Liver (tissue), 9 donors: ENCODE data around the gene PPP6C. TPM values are rescaled to one million over a fixed set of nuclear protein-coding genes. Genes with fewer than 3 reads are reported as not detected.

Experiments used
- DNase-seq: peaks from one replicate; pipeline ENCODE4 v3.0.0-alpha.2; 2017; ENCODE audit warnings: low spot score
- H3K27ac ChIP-seq, 2 donors: one replicate each; pipeline ENCODE4 v1.7.0; 2013; ENCODE audit warnings: inconsistent platforms in 2 of 2, low read length in 2 of 2, control low read depth in 1 of 2, low read depth in 1 of 2, mild to moderate bottlenecking in 1 of 2
- H3K27me3 ChIP-seq, 4 donors: one replicate each; pipeline versions ENCODE4 v1.6.1 to v1.7.0; 2013; ENCODE audit warnings: low read length in 3 of 4, inconsistent platforms in 1 of 4, mild to moderate bottlenecking in 1 of 4, moderate library complexity in 1 of 4; ENCODE audit not compliant: control insufficient read depth in 4 of 4, insufficient read depth in 4 of 4
- H3K36me3 ChIP-seq, 4 donors: one replicate each; pipeline versions ENCODE4 v1.6.1 to v1.7.0; 2013; ENCODE audit warnings: low read length in 3 of 4, mild to moderate bottlenecking in 3 of 4, low read depth in 1 of 4, moderate library complexity in 1 of 4; ENCODE audit not compliant: control insufficient read depth in 4 of 4, insufficient read depth in 3 of 4
- H3K4me1 ChIP-seq, 4 donors: one replicate each; pipeline versions ENCODE4 v1.6.1 to v1.7.0; 2013; ENCODE audit warnings: low read length in 3 of 4, mild to moderate bottlenecking in 3 of 4, moderate library complexity in 1 of 4; ENCODE audit not compliant: control insufficient read depth in 4 of 4, insufficient read depth in 4 of 4
- H3K4me3 ChIP-seq, 3 donors: one replicate each; pipeline versions ENCODE4 v1.6.1 to v1.7.0; 2013; ENCODE audit warnings: low read length in 3 of 3, control low read depth in 1 of 3, low read depth in 1 of 3, mild to moderate bottlenecking in 1 of 3
- H3K9ac ChIP-seq, 2 donors: one replicate each; pipeline ENCODE4 v1.7.0; 2013; ENCODE audit warnings: low read length in 2 of 2, mild to moderate bottlenecking in 2 of 2, moderate library complexity in 2 of 2, control low read depth in 1 of 2, low read depth in 1 of 2
- H3K9me3 ChIP-seq, 4 donors: one replicate each; pipeline versions ENCODE4 v1.6.1 to v1.7.0; 2013; ENCODE audit warnings: low read length in 3 of 4; ENCODE audit not compliant: control insufficient read depth in 4 of 4
- ATF3 ChIP-seq: IDR thresholded peaks from 2 replicates; pipeline ENCODE4 v1.6.1; 2016; ENCODE audit warnings: antibody characterized with exemption
- CTCF ChIP-seq: fragments of 150-350 bp; IDR thresholded peaks from 2 replicates; pipeline ENCODE4 v1.5.1; 2017; ENCODE audit warnings: improper control_type of control experiment, low read depth, low read length; ENCODE audit not compliant: missing input control
- EGR1 ChIP-seq, 2 donors: IDR thresholded peaks; 2 replicates each; pipeline ENCODE4 v1.6.1; 2016 to 2018; ENCODE audit warnings: antibody characterized with exemption in 2 of 2, low read depth in 2 of 2
- FOXA1 ChIP-seq: IDR thresholded peaks from 2 replicates; pipeline ENCODE4 v1.6.1; 2016; ENCODE audit warnings: antibody characterized with exemption
- FOXA2 ChIP-seq: IDR thresholded peaks from 2 replicates; pipeline ENCODE4 v1.6.1; 2016; ENCODE audit warnings: antibody characterized with exemption
- GABPA ChIP-seq, 2 donors: IDR thresholded peaks in 1 of 2; conservative IDR thresholded peaks in 1 of 2; 2 replicates each; pipeline ENCODE4 v1.6.1; 2016; ENCODE audit warnings: antibody characterized with exemption in 2 of 2, mild to moderate bottlenecking in 1 of 2, moderate library complexity in 1 of 2
- HNF4A ChIP-seq, 2 donors: conservative IDR thresholded peaks; 2 replicates each; pipeline ENCODE4 v1.6.1; 2016; ENCODE audit warnings: antibody characterized with exemption in 2 of 2, mild to moderate bottlenecking in 2 of 2
- HNF4G ChIP-seq: IDR thresholded peaks from 2 replicates; pipeline ENCODE4 v1.6.1; 2016; ENCODE audit warnings: antibody characterized with exemption
- JUND ChIP-seq, 2 donors: IDR thresholded peaks; 2 replicates each; pipeline ENCODE4 v1.6.1; 2016; ENCODE audit warnings: antibody characterized with exemption in 2 of 2
- MAX ChIP-seq: IDR thresholded peaks from 2 replicates; pipeline ENCODE4 v1.6.1; 2016; ENCODE audit warnings: antibody characterized with exemption
- NR2F2 ChIP-seq: IDR thresholded peaks from 2 replicates; pipeline ENCODE4 v1.6.1; 2016; ENCODE audit warnings: antibody characterized with exemption
- RAD21 ChIP-seq, 2 donors: IDR thresholded peaks; 2 replicates each; pipeline ENCODE4 v1.6.1; 2016; ENCODE audit warnings: antibody characterized with exemption in 2 of 2, mild to moderate bottlenecking in 2 of 2
- REST ChIP-seq: IDR thresholded peaks from 2 replicates; pipeline ENCODE4 v1.6.1; 2016; ENCODE audit warnings: antibody characterized with exemption, mild to moderate bottlenecking
- RXRA ChIP-seq, 2 donors: IDR thresholded peaks; 2 replicates each; pipeline ENCODE4 v1.6.1; 2017 to 2018; ENCODE audit warnings: antibody characterized with exemption in 2 of 2, mild to moderate bottlenecking in 1 of 2
- SP1 ChIP-seq: IDR thresholded peaks from 2 replicates; pipeline ENCODE4 v1.6.1; 2018; ENCODE audit warnings: antibody characterized with exemption, mild to moderate bottlenecking
- TAF1 ChIP-seq: conservative IDR thresholded peaks from 2 replicates; pipeline ENCODE4 v1.6.1; 2016; ENCODE audit warnings: antibody characterized with exemption, mild to moderate bottlenecking
- YY1 ChIP-seq: IDR thresholded peaks from 2 replicates; pipeline ENCODE4 v1.6.1; 2016; ENCODE audit warnings: antibody characterized with exemption, mild to moderate bottlenecking
- ZBTB33 ChIP-seq: IDR thresholded peaks from 2 replicates; pipeline ENCODE4 v1.6.1; 2016; ENCODE audit warnings: antibody characterized with exemption
- WGBS: extraction: QIAGEN DNeasy Blood & Tissue Kit; methylation state at CpG from one replicate; pipeline ENCODE4 v1.1.7; 2013; 5-methylcytosine and 5-hydroxymethylcytosine counted together
- polyA plus RNA-seq, 2 donors: library from polyadenylated mRNA; stranded (reverse) in 1 of 2; unstranded in 1 of 2; fragments of 200-250 nt in 1 of 2; fragments of >200 nt in 1 of 2; fragmentation: Nextera tagmentation in 1 of 2; extraction: Ambion mirVana in 1 of 2; gene quantifications; one replicate each; pipeline versions ENCODE4 v1.2.1 to v1.2.3, GENCODE V29; 2013 to 2015
- total RNA-seq, 2 donors: library from RNA; depleted of rRNA; stranded (reverse); fragments of >200 nt; gene quantifications; one replicate each; pipeline ENCODE4 v1.2.3, GENCODE V29; 2014
- donor health status: healthy.
- donor health status: healthy.
- donor health status: healthy.
- donor health status: healthy.
- donor health status: healthy.

Gene PPP6C
- total and polyA plus RNA-seq, 4 donors, result 10.1 to 14.8 (median 12.2) TPM

- H3K27me3 ChIP-seq, result no peaks in the 10 kb centered on the region
- no peaks in the 10 kb centered on the region for H3K9me3 ChIP-seq
- H3K4me1 ChIP-seq, result peaks cover 0 to 7% (median 2%) of the 10 kb centered on the region in 4 donors
- TF ChIP-seq NR2F2 (no peak), GABPA (IDR thresholded peaks at IDR 0.05 in 1 of 2, conservative IDR thresholded peaks at IDR 0.05 in 1 of 2) (no peak), FOXA2 (no peak), REST (no peak), FOXA1 (no peak)
- H3K9ac ChIP-seq, result no peak overlapping the region
- no peak overlapping the region for H3K27ac ChIP-seq
- peaks cover 0 to 9% (median 5%) of the 10 kb centered on the region in 4 donors for H3K36me3 ChIP-seq
- no peak overlapping the region for H3K4me3 ChIP-seq
- DNase-seq, result no peak
These were observed 28.9 kb downstream of the PPP6C start for GRCh38 chr9:125160750-125161149.

GRCh38 chr9:125156551-125156950, 33.1 kb downstream of the PPP6C start:
- no peak overlapping the region for H3K4me3 ChIP-seq
- no peak overlapping the region for H3K9ac ChIP-seq
- TF ChIP-seq MAX, result no peak
- no peak for TF ChIP-seq RXRA (IDR thresholded peaks at IDR 0.05)
- no peak for TF ChIP-seq NR2F2
- no peak for TF ChIP-seq SP1
- TF ChIP-seq EGR1 (IDR thresholded peaks at IDR 0.05; ENCODE audit: low read depth in 2 of 2), result no peak
- no peak for TF ChIP-seq TAF1
- no peak for TF ChIP-seq HNF4A (conservative IDR thresholded peaks at IDR 0.05)
- TF ChIP-seq GABPA (IDR thresholded peaks at IDR 0.05 in 1 of 2, conservative IDR thresholded peaks at IDR 0.05 in 1 of 2), result no peak
- no peak for TF ChIP-seq YY1
- no peak for TF ChIP-seq JUND (IDR thresholded peaks at IDR 0.05)
- TF ChIP-seq HNF4G, result no peak
- no peak for TF ChIP-seq CTCF
- TF ChIP-seq REST, result no peak
- no peak for TF ChIP-seq FOXA1
- no peak for TF ChIP-seq RAD21 (IDR thresholded peaks at IDR 0.05)
- no peak for TF ChIP-seq ATF3
- no peak for TF ChIP-seq ZBTB33
- no peak for TF ChIP-seq FOXA2
- H3K27ac ChIP-seq, result no peak overlapping the region
- WGBS, result 95% methylated on average over 2 of the region's 2 CpGs
- peaks cover 0 to 26% (median 13%) of the 10 kb centered on the region in 4 donors for H3K36me3 ChIP-seq
- no peaks in the 10 kb centered on the region for H3K9me3 ChIP-seq
- H3K27me3 ChIP-seq, result no peaks in the 10 kb centered on the region
- peaks cover 0 to 5% (median 2%) of the 10 kb centered on the region in 4 donors for H3K4me1 ChIP-seq
- no peak for DNase-seq
